Neural cell (in vitro differentiated cells): ENCODE results near the gene AKAP10.

Source experiments
- EP300 ChIP-seq: fragments of 450-650 bp; conservative IDR thresholded peaks from 2 replicates; pipeline ENCODE4 v1.6.1; 2014; ENCODE audit warnings: antibody characterized with exemption, mild to moderate bottlenecking, moderate library complexity; ENCODE audit not compliant: poor library complexity, severe bottlenecking
- EZH2 ChIP-seq: fragments of 200-600, 300-800 bp; shearing (Covaris generic), sonication (generic); IDR thresholded peaks from 2 replicates; pipeline ENCODE4 v1.6.1; 2014; ENCODE audit warnings: antibody characterized with exemption, low read length, borderline replicate concordance, mild to moderate bottlenecking; ENCODE audit not compliant: insufficient read depth, poor library complexity, severe bottlenecking
- MXI1 ChIP-seq: fragments of 450-650 bp; conservative IDR thresholded peaks from 2 replicates; pipeline ENCODE4 v1.6.1; 2014; ENCODE audit warnings: antibody characterized with exemption, mild to moderate bottlenecking; ENCODE audit not compliant: poor library complexity, severe bottlenecking
- POLR2AphosphoS5 ChIP-seq: IDR thresholded peaks from 2 replicates; pipeline ENCODE4 v1.6.1; 2012
- RAD21 ChIP-seq: fragments of 450-650 bp; conservative IDR thresholded peaks from 2 replicates; pipeline ENCODE4 v1.6.1; 2014; ENCODE audit warnings: antibody characterized with exemption, mild to moderate bottlenecking, moderate library complexity
- TAF1 ChIP-seq: IDR thresholded peaks from 2 replicates; pipeline ENCODE4 v1.6.1; 2012; ENCODE audit warnings: low read depth
- TF ChIP-seq, protein P1 (sequence below): fragments of 450-650 bp; IDR thresholded peaks from 2 replicates; pipeline ENCODE4 v1.5.1; 2014; ENCODE audit warnings: antibody characterized with exemption, mild to moderate bottlenecking, moderate library complexity; ENCODE audit not compliant: poor library complexity, severe bottlenecking
- TF ChIP-seq, protein P2 (sequence below): IDR thresholded peaks from 2 replicates; pipeline ENCODE4 v1.6.1; 2012; ENCODE audit warnings: borderline replicate concordance

DNA sequence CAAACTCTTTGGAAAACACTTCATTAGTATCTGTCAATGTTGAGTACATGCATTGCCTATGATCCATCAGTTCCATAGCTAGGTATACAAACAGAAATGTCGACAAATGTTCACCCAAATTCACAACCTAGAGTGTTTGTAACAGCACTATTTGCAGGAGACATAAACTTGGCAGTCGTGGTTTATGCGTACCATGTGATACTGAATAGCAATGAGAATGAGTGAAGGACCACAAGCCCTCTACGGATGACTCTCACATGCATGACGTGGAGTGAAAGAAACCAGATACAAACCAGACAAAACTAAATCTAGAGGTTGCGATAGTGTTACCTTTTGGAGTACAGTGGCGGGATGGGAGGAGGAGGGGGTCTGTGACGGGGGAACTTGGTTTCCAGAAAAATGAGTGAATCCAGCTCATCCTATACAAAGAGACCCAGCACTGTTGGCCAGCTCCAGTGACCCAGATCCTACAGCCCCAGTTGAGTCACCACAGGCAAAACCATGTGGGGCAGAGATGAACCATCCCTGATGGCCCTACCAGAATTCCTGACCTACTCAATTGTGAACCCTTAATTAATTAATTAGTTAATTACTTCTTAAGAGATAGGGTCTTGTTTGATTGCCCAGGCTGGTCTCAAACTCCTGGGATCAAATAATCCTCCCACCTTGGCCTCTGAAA is 94.0 kb downstream of the AKAP10 start:
- TF ChIP-seq, protein P1, sequence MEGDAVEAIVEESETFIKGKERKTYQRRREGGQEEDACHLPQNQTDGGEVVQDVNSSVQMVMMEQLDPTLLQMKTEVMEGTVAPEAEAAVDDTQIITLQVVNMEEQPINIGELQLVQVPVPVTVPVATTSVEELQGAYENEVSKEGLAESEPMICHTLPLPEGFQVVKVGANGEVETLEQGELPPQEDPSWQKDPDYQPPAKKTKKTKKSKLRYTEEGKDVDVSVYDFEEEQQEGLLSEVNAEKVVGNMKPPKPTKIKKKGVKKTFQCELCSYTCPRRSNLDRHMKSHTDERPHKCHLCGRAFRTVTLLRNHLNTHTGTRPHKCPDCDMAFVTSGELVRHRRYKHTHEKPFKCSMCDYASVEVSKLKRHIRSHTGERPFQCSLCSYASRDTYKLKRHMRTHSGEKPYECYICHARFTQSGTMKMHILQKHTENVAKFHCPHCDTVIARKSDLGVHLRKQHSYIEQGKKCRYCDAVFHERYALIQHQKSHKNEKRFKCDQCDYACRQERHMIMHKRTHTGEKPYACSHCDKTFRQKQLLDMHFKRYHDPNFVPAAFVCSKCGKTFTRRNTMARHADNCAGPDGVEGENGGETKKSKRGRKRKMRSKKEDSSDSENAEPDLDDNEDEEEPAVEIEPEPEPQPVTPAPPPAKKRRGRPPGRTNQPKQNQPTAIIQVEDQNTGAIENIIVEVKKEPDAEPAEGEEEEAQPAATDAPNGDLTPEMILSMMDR, result no peak
- TF ChIP-seq RAD21 (no peak), EZH2 (no peak), POLR2AphosphoS5 (no peak), MXI1 (no peak), TAF1 (no peak), EP300 (no peak)
- TF ChIP-seq, protein P2, sequence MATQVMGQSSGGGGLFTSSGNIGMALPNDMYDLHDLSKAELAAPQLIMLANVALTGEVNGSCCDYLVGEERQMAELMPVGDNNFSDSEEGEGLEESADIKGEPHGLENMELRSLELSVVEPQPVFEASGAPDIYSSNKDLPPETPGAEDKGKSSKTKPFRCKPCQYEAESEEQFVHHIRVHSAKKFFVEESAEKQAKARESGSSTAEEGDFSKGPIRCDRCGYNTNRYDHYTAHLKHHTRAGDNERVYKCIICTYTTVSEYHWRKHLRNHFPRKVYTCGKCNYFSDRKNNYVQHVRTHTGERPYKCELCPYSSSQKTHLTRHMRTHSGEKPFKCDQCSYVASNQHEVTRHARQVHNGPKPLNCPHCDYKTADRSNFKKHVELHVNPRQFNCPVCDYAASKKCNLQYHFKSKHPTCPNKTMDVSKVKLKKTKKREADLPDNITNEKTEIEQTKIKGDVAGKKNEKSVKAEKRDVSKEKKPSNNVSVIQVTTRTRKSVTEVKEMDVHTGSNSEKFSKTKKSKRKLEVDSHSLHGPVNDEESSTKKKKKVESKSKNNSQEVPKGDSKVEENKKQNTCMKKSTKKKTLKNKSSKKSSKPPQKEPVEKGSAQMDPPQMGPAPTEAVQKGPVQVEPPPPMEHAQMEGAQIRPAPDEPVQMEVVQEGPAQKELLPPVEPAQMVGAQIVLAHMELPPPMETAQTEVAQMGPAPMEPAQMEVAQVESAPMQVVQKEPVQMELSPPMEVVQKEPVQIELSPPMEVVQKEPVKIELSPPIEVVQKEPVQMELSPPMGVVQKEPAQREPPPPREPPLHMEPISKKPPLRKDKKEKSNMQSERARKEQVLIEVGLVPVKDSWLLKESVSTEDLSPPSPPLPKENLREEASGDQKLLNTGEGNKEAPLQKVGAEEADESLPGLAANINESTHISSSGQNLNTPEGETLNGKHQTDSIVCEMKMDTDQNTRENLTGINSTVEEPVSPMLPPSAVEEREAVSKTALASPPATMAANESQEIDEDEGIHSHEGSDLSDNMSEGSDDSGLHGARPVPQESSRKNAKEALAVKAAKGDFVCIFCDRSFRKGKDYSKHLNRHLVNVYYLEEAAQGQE, result no peak
